22Rv1 (cell line): Measurements from ENCODE around the gene IFITM2.
"Not testable (repeated sequence)": the region's sequence is repeated elsewhere in the genome, so short reads cannot be mapped to it uniquely, and the experiment has no call there.

Source experiments
- H3K27ac ChIP-seq: fragments of 450-650 bp; 2 replicates; pipeline ENCODE4 v1.5.1; 2017
- ZFX ChIP-seq: fragments of 450-650 bp; IDR thresholded peaks from 2 replicates; pipeline ENCODE4 v1.6.1; 2017; ENCODE audit warnings: antibody characterized with exemption, borderline replicate concordance
- TF ChIP-seq, protein P1 (sequence below): fragments of 450-650 bp; IDR thresholded peaks from 2 replicates; pipeline ENCODE4 v1.5.1; 2017; ENCODE audit warnings: mild to moderate bottlenecking

Gene IFITM2

DNA sequence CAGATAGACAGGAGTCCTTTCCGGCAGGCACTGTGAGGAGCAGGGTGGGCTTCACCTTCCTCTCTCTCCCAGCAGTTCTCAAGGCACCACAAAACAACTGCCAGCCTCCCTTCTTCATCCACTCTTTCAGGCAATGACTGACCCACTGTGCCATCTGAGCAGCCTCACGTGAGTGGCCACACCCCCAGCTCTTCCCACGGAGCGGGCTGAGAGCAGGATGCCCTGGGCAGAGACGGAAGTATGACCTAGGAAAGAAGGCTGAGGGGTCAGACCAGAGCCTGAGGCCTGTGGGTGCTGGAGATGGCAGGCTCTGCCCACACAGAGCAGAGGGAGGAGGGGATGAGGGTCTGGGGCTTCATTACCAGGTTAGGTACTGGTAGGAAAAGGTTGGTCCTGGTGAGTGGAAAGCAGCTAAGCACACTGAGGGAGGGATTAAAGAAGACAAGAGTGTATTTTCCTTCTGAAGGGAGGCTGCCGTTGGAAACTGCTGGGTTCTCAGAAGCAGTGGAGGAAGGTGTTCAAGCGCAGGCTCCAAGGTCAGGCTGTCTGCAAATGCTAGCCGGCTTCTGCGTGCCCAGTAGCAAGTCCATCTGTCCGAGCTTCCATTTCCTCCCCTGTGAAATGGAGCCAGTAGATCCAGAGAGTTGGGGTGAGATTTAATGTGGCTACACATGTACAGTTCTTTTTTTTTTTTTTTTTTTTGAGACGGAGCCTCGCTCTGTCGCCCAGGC is 24.8 kb upstream of the IFITM2 start:
- TF ChIP-seq, protein P1, sequence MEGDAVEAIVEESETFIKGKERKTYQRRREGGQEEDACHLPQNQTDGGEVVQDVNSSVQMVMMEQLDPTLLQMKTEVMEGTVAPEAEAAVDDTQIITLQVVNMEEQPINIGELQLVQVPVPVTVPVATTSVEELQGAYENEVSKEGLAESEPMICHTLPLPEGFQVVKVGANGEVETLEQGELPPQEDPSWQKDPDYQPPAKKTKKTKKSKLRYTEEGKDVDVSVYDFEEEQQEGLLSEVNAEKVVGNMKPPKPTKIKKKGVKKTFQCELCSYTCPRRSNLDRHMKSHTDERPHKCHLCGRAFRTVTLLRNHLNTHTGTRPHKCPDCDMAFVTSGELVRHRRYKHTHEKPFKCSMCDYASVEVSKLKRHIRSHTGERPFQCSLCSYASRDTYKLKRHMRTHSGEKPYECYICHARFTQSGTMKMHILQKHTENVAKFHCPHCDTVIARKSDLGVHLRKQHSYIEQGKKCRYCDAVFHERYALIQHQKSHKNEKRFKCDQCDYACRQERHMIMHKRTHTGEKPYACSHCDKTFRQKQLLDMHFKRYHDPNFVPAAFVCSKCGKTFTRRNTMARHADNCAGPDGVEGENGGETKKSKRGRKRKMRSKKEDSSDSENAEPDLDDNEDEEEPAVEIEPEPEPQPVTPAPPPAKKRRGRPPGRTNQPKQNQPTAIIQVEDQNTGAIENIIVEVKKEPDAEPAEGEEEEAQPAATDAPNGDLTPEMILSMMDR: no peak
- TF ChIP-seq ZFX: no peak
- no peak overlapping the region for H3K27ac ChIP-seq

GRCh38 chr11:283405-284104 is 24.1 kb upstream of the IFITM2 start:
- TF ChIP-seq ZFX: no peak
- TF ChIP-seq, protein P1: no peak
- H3K27ac ChIP-seq: no peak overlapping the region

DNA sequence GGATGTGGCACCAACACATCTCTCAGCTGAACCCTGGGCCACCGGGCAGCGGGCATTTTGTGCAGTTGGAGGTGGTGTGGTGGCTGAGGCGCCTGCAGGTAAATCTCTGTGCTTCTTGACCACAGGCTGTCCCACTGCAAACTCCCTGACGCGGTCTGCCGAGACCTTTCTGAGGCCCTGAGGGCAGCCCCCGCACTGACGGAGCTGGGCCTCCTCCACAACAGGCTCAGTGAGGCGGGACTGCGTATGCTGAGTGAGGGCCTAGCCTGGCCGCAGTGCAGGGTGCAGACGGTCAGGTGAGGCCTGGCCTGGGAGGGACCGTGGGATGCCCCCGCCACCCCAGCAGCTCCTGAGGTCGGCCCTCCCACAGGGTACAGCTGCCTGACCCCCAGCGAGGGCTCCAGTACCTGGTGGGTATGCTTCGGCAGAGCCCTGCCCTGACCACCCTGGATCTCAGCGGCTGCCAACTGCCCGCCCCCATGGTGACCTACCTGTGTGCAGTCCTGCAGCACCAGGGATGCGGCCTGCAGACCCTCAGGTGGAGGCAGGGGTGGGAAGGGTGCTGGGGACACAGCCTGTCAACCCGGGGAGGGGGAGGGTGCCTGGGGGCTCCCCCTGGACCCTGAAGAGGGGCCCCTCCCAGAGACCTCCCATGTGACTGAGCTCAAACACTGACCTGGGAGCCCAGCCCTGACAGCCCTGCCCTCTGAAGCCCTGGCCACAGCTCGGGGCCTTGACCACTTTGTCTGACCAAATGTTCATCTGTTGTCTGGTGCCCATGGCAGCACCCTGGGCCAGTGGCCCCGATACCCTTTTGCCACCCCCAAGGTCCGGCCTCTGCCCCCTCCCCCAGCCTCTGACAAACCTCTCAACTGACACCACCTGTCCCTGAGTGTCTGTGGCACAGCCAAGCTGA is 23.3 kb upstream of the IFITM2 start:
- no peak for TF ChIP-seq ZFX
- TF ChIP-seq, protein P1: no peak

GRCh38 chr11:285021-285893 is 22.4 kb upstream of the IFITM2 start:
- TF ChIP-seq, protein P1: no peak
- no peak for TF ChIP-seq ZFX

More for the DNA sequence above, 23.3 kb upstream of the IFITM2 start:
- no peak overlapping the region for H3K27ac ChIP-seq

GRCh38 chr11:285894-286220 is 21.8 kb upstream of the IFITM2 start:
- no peak overlapping the region for H3K27ac ChIP-seq
- no peak for TF ChIP-seq ZFX
- TF ChIP-seq, protein P1: no peak

More at GRCh38 chr11:285021-285893, 22.4 kb upstream of the IFITM2 start:
- H3K27ac ChIP-seq: no peak overlapping the region

DNA sequence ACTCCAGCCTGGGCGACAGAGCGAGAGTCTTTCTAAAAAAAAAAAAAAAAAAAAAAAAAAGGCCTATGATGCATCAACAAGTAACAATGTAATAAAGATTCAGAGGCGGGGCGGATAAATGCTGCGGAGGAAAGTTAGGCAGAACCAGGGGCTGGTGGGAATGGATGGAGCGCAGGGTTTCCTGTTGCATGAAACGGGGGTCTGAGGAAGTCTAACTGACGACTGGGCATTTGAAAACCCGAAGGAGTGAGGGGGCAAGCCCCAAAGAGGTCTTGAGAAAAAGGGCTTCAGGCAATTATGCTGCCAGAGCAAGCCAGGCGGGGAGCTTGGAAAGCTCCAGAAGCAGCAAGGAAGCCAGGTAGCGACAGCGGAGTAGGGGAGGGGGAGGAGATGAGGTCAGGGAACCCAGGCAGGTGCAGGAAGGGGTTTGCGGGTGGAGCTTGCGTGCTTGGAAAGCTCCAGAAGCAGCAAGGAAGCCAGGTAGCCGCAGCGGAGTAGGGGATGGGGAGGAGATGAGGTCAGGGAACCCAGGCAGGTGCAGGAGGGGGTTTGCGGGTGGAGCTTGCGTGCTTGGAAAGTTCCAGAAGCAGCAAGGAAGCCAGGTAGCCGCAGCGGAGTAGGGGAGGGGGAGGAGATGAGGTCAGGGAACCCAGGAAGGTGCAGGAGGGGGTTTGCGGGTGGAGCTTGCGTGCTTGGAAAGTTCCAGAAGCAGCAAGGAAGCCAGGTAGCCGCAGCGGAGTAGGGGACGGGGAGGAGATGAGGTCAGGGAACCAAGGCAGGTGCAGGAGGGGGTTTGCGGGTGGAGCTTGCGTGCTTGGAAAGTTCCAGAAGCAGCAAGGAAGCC is 20.4 kb upstream of the IFITM2 start:
- H3K27ac ChIP-seq: not testable (repeated sequence)
